ENCODE measurements around the gene CCDC92.
"Not testable (repeated sequence)": the region's sequence is repeated elsewhere in the genome, so short reads cannot be mapped to it uniquely, and the experiment has no call there.

CCDC92 gene

GRCh38 chr12:123912415-123913380 lies 59.9 kb downstream of the CCDC92 start:
- DNase-seq (ENCODE audit: low read depth in 2 of 2): no peak
- no peak for TF ChIP-seq CTCF (IDR thresholded peaks at IDR 0.05; ENCODE audit: low read depth, low read length)
- H3K4me3 ChIP-seq (replicated peaks in 1 of 2; ENCODE audit: low read depth in 2 of 2, low read length in 2 of 2): no peak overlapping the region

GRCh38 chr12:123911672-123912409 lies 60.8 kb downstream of the CCDC92 start:
- H3K4me3 ChIP-seq (replicated peaks in 1 of 2; ENCODE audit: low read depth in 2 of 2, low read length in 2 of 2); DNase-seq (ENCODE audit: low read depth in 2 of 2): not testable (repeated sequence)

GRCh38 chr12:123910761-123911193 lies 61.9 kb downstream of the CCDC92 start:
- TF ChIP-seq CTCF (IDR thresholded peaks at IDR 0.05; ENCODE audit: low read depth, low read length): no peak
- DNase-seq (ENCODE audit: low read depth in 2 of 2): no peak
- H3K4me3 ChIP-seq (replicated peaks in 1 of 2; ENCODE audit: low read depth in 2 of 2, low read length in 2 of 2): no peak overlapping the region

- no peak for DNase-seq (ENCODE audit: low read depth in 2 of 2)
- no peak for TF ChIP-seq CTCF (IDR thresholded peaks at IDR 0.05; ENCODE audit: low read depth, low read length)
- H3K4me3 ChIP-seq (replicated peaks in 1 of 2; ENCODE audit: low read depth in 2 of 2, low read length in 2 of 2): no peak overlapping the region
These were observed 62.6 kb downstream of the CCDC92 start for GRCh38 chr12:123910057-123910456.

- no peak overlapping the region for H3K4me3 ChIP-seq (replicated peaks in 1 of 2; ENCODE audit: low read depth in 2 of 2, low read length in 2 of 2)
- TF ChIP-seq CTCF (IDR thresholded peaks at IDR 0.05; ENCODE audit: low read depth, low read length): no peak
- no peak for DNase-seq (ENCODE audit: low read depth in 2 of 2)
These were observed 63.5 kb downstream of the CCDC92 start for GRCh38 chr12:123908884-123909725.

- DNase-seq (ENCODE audit: low read depth in 2 of 2): peak; percentile 38 to 40
- TF ChIP-seq CTCF (IDR thresholded peaks at IDR 0.05; ENCODE audit: low read depth, low read length): no peak
- H3K4me3 ChIP-seq (replicated peaks in 1 of 2; ENCODE audit: low read depth in 2 of 2, low read length in 2 of 2): no peak overlapping the region
These were observed 64.7 kb downstream of the CCDC92 start for GRCh38 chr12:123907726-123908476.
